ENCODE data around the gene SCAMP1. TPM values are rescaled to one million over a fixed set of nuclear protein-coding genes. Genes with fewer than 3 reads are reported as not detected.
"Not testable (repeated sequence)": the region's sequence is repeated elsewhere in the genome, so short reads cannot be mapped to it uniquely, and the experiment has no call there.

Gene SCAMP1
- 373 TPM for total RNA-seq

DNA sequence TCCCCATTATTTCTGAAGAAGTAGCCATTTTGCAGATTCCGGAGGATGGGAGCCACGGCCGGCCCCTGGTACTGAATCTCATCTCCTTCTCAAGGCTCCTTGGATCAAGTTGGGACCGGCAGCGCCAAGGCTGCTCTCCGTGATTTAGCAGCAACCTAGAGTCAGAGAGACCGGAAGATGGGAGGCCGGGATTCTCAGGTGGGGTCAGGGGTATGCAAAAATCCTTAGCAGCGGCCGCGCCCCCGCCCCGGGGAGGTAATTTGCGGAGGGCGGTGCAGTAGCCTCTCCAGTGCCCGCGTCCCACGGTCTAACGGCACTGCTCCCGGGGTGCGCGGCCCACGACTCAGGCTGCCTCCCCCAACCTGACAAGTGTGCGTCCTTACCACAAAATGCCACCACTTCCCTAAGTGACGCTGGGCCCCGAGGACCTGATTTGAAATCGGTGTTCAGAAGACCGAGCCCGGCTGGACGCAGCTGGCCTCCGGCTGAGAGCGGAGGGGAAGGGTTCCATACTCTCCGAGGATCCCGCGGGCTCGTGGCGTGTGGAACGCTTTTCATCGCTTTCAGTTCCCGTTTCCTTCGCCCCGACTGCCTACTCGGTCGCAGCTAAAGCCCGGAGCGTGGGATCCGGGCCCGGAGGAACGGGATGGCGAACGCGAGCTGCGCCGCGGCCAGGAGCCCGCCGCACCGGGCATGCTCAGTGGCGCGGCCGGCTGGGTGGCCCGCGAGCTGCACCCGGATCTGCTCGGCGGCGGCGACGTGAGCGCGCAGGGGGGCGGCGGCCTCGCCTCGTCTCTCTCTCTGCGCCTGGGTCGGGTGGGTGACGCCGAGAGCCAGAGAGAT lies at the start of gene SCAMP1:
SCAMP1 (plus strand) TSS at position 787 of the 843 bp plus-strand sequence; CDS start at position 842, 55 bp downstream.
- DNase-seq, result peak; percentile 88

DNA sequence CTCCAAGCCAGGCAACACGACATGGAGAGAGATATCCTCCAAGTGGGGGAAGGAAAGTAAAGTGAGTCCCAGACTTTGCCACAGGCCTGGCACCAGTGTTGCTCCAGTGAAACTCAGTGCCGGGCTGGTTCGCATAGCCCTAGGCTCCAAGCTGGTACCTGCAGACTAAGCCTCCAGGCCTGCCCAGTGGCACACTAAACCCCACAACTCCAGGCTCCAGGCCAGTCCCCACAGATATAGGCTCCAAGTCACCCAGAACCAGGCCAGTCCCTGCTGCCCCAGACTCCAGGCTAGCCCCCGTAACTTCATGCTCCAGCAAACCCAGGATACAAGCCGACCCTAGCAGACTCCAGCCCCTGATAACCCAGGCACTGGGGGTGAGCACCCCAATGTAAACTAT lies 42.9 kb upstream of the SCAMP1 start:
- no peak for DNase-seq

GRCh38 chr5:78318337-78318736 lies 42.1 kb upstream of the SCAMP1 start:
- no peak for DNase-seq

DNA sequence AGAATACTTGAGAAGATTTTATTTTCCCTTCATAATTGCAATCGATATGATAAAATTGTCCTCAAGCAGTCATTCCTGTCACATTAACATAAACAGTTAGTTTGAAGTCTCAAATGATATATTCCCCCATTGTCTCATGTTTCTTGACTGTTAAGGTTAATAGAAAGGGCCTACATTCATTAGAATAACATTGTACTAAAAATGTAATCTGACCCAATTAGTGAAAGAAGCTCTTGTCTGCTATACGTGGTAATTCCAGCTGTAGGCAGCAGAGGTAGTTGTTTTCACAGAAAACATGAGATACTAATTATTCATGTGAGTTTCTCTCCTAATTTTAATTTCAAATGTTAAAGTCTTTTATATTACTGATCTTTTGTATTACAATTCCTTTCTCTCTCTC lies 40.0 kb upstream of the SCAMP1 start:
- no peak for DNase-seq

DNA sequence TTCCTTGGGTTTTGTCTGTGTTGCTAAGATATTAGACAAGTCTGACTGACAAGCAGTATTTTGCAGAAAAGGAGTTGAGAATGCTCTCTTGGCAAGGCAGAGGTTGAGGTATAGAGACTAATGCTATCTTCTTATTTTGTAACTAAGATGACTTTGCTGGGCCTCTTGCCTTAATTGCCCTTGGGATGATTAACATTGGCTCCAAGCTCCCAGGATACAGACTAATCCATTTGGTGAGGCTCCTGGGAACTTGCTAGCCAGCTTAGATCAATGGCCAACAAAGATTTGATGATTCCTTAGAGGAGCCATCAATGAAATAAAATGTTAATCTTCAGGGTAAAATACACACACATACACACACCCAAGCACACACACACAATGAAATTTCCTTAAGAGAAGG lies 37.2 kb upstream of the SCAMP1 start:
- no peak for DNase-seq

DNA sequence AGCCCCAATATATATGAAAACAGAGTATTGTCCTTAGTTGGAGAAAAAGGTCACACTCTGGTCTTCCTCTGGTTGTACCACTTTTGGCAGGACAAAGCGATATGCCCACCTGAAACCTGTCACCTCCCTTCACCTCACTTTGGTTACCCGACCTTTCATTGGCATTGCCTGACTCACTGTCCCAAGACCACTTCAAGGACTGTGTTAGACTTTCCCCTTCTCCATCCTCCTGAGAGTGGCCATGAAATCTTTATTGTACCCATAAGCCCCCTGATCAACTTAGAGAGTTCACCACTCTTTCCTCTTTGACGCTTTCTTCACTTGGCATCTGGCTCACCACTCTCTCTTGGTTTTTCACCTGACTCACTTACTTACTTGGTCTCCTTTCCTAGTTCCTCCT lies 33.5 kb upstream of the SCAMP1 start:
- DNase-seq, result no peak

- DNase-seq, result no peak
Observed at GRCh38 chr5:78327761-78328510, 32.5 kb upstream of the SCAMP1 start.

DNA sequence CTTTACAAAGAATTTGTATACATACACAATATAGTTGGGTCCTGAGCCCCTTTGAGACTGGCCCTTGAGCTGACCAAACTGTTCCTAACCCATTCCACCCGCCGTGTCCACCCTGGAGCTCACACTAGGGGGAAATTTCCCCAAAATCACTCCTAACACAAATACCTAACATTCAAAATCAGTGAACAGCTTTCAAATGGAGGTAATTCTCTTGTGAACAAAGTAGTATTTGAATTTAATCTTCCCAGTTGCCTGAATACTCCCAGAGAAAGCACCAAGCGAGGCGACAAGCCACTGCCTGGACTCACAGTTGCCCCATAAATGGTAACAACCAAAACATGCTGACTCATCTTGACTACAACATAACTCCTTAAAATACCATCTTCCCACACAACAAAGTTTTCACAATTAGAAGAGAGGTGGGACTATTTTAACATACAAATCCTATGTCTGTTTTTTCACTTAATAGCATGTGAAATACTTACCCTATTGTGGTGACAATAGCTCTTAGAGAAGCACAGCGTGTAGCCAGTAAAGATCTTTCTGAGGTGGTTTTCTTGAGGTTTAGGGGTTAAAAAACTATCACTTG lies 31.7 kb upstream of the SCAMP1 start:
- DNase-seq, result no peak

GRCh38 chr5:78331523-78332080 lies 28.8 kb upstream of the SCAMP1 start:
- DNase-seq, result no peak

GRCh38 chr5:78334811-78335210 lies 25.6 kb upstream of the SCAMP1 start:
- no peak for DNase-seq

DNA sequence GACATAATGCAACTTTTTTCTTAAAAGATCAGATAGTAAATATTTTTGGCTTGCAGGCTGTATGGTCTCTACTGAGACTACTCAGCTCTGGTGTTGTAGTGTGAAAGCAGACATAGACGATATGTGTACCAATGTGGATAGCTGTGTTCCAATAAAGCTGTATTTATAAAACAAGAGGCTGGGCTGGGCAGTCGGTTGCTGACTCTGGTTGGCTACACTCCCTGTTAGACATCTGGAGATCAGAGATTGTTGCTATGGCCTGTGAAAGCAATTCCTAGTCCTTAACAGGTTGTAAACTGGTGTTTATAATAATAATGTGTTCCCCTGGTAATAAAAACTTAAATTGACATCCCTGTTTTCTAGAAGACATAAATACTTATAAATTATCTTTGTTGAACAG lies 24.4 kb upstream of the SCAMP1 start:
- DNase-seq, result no peak

GRCh38 chr5:78336698-78337097 lies 23.7 kb upstream of the SCAMP1 start:
- no peak for DNase-seq

GRCh38 chr5:78339617-78340436 lies 20.6 kb upstream of the SCAMP1 start:
- DNase-seq, result no peak

DNA sequence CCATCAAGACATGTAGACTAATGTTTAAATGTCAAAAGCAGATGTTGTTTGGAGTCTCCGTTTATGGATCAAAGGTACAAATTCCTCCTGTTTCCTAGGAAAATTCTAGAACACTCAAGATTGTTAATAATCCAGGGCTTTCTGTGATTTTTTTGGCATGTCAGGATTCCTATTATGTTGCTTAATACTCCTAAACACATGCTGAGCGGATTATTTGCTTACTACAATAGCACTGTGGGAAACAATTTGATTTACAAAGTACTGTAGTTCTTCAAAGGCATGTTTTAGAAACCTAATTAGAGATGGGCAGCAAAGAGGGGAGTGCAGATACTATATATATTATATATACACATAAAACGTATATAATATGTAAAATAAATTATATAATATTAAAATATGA lies 19.0 kb upstream of the SCAMP1 start:
- no peak for DNase-seq

DNA sequence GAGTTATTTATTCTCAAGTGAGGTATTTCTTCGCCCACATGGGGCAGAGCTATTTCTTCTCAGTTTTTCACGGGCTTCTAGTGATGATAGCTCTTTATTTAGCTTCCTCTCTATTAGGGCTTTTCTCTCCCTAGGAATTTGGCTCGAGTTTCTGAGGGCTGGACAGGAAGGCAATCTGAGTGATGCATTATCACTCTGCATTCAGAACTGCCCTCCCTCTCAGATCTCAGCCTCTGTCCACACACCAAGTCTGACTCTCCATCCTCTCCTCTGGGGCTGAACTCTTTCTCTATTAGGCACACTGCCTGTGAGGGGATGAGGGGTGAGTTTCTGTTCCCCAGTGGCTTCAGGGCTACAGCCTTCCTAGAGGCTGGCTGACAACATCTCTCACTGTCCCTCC lies 14.9 kb upstream of the SCAMP1 start:
- no peak for DNase-seq

DNA sequence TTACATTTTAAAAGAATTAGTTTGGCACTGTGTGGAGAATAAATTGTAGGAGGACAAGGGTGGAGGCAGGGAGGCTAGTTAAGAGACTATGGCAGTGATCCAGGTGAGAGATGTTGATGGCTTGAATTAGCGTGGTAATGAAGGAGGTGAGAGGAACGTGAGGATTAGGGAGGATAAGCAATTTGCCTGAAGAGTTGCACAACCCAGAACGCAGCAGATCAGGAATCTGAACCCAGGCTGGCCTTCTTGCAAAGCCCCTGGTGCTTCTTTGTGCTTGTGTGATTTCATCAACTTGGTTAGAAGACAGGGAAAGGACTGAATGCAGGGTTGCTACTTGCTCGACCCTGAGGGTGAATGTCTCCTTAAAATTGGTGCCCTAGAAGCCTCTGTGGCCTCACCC lies 6.9 kb upstream of the SCAMP1 start:
- DNase-seq, result no peak

- no peak for DNase-seq
Observed at GRCh38 chr5:78354066-78354670, 6.2 kb upstream of the SCAMP1 start.

DNA sequence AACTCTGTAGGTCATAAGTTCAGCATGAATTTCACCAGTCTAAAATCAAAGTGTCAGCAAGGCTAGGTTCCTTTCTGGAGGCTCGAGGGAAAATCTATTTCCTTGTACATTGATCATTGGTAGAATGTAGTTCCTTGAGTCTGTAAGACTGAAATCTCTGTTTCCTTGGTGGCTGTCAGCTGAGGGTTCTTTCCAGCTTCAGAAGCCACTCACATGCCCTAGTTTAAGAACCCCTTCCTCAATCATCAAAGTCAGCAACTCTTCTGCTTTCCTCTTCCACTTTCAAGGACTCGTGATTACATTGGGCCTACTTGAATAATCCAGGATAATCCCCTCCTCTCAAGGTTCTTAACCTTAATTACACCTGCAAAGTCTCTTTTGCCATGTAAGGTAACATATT lies 4.9 kb upstream of the SCAMP1 start:
- no peak for DNase-seq

DNA sequence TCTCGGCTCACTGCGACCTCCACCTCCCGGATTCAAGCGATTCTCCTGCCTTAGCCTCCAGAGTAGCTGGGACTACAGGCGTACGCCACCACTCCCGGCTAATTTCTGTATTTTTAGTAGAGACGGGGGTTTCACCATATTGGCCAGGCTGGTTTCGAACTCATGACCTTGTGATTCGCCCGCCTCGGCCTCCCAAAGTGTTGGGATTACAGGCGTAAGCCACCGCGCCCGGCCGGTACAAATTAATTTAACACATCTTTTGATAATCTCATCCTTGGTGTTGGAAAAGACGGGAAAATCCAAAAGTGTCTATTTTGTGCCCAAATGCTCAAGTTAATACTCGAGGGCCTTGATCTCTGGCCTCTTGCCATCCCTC lies 974 bp upstream of the SCAMP1 start:
- not testable (repeated sequence) for DNase-seq

DNA sequence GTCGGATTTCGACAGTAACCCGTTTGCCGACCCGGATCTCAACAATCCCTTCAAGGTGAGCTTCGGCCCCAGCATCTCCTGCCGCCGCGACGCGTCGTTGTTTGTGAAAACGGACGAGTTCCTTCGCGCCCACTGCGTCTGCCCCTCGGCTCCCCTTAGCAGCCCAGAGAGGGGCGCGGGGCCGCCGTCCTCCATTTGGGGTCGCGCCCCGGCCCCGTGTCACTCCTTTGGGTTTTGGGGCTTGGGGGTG lies 182 bp downstream of the SCAMP1 start:
- no peak for DNase-seq

DNA sequence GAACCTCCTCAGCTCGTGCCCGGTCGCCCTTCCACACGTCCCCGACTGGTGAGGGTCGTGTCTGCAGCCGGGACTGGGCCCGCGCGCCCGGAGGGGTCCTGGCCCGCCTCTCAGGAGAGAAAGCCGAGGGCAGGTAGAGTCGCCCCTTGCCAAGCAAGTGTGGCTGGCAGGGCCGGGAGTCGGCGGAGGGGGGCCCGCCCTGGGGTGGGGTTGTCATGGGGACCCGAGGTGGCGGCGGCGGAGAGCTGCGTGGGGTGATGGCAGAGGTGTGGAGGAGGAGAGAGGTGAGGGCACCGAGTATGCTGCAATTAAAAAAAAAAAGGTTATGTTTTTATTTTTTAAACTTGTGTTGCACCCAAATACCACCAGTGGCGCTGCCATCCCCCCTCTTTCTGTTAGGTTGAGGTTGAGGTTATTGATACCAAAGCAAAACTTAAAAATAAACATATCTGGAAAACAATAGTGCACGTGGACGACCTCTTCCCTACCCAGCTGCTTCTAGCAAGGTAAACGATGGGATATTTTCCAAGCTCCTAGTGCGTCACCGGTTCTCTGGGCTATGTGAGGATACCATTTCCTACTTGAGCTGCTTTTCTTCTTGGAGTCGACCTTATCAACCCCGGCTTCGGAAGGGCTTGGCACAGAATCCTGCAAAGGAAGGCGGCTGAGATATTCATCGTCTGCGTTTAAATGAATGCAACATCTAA lies 660 bp downstream of the SCAMP1 start:
- peak; percentile 7 for DNase-seq

DNA sequence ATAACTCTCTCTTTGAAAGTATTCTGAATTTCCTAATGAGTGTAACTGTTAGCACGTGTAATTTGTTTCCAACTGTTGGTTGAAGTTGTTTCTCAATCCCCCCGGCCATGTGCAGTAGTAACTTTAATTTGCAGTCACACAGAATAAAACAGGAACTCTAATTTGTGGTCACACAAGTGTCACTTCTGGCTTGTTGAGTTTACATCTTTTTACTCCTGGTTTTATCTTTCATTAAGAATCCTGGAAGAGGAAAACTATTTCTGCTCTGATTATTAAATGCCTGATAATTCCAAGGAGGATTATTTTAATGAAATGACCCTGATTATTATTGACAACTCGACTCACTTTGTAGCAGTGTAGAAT lies 1.2 kb downstream of the SCAMP1 start:
- DNase-seq, result no peak

Data from occipital lobe (tissue), 2 donors.